Measurements from ENCODE around the gene HOXB3. TPM values are rescaled to one million over a fixed set of nuclear protein-coding genes. Genes with fewer than 3 reads are reported as not detected.

HOXB3 gene
- total and polyA plus RNA-seq, 8 donors: 10.4 to 114 (median 89.4) TPM

- Histone ChIP-seq H3K36me3 (no peaks in the 10 kb centered on the region), H3K27me3 (peaks cover 26 to 92% of the 10 kb centered on the region in 2 donors), H3K4me3 (no peak overlapping the region), H3K27ac (no peak overlapping the region), H3K4me1 (no peaks in the 10 kb centered on the region), H3K9me3 (no peaks in the 10 kb centered on the region)
- no peak for ATAC-seq
- no peak for DNase-seq
- TF ChIP-seq, protein P1, sequence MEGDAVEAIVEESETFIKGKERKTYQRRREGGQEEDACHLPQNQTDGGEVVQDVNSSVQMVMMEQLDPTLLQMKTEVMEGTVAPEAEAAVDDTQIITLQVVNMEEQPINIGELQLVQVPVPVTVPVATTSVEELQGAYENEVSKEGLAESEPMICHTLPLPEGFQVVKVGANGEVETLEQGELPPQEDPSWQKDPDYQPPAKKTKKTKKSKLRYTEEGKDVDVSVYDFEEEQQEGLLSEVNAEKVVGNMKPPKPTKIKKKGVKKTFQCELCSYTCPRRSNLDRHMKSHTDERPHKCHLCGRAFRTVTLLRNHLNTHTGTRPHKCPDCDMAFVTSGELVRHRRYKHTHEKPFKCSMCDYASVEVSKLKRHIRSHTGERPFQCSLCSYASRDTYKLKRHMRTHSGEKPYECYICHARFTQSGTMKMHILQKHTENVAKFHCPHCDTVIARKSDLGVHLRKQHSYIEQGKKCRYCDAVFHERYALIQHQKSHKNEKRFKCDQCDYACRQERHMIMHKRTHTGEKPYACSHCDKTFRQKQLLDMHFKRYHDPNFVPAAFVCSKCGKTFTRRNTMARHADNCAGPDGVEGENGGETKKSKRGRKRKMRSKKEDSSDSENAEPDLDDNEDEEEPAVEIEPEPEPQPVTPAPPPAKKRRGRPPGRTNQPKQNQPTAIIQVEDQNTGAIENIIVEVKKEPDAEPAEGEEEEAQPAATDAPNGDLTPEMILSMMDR (IDR thresholded peaks at IDR 0.05): no peak
- intact Hi-C loops (cut with DNase I): no loop called here
Measured at GRCh38 chr17:48529683-48530009, 60.4 kb downstream of the HOXB3 start.

DNA sequence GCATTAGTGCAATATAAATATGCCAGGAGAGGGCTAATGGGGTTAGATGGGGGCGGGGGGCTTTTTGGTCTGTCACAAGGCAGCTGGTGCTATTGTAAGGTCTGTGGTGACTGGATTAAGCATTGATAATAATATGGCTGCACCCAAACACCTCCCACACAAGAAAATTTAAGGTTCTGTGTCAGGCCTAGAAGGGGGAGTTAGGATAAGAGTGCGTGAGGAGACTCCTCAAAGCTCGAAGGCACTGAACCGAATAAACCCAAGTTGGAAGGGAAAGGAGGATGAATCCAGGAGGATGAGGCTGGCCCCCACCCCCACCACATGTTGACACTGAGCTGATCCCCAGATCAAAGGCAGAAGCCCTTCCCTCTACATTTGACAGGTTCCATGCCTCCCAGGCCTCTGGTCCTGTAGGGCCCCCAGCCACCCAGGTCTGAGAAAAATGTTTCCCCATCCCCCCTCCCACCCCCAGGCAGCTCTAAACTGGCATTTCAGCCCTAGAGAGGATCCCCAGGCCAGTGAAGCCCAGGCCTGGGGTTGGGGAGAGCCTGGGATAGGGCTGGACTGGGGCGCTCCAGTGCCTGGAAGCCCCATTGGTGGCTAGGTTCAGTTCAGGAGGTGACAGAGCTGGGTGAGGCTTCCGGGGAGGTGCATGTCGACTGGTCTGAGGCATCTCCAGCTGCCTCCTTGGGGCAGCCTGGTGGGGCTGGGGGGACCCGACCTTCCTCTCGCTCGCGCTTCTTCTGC lies 60.9 kb downstream of the HOXB3 start:
- intact Hi-C loops (cut with DNase I): no loop called here
- no peak for ATAC-seq
- H3K4me1 ChIP-seq: no peaks in the 10 kb centered on the region
- DNase-seq: peak in 1 of 4 donors; percentile 60
- TF ChIP-seq, protein P1 (IDR thresholded peaks at IDR 0.05): no peak
- peaks cover 26 to 97% of the 10 kb centered on the region in 2 donors for H3K27me3 ChIP-seq
- no peak overlapping the region for H3K4me3 ChIP-seq
- no peaks in the 10 kb centered on the region for H3K9me3 ChIP-seq
- H3K27ac ChIP-seq: no peak overlapping the region
- no peaks in the 10 kb centered on the region for H3K36me3 ChIP-seq

DNA sequence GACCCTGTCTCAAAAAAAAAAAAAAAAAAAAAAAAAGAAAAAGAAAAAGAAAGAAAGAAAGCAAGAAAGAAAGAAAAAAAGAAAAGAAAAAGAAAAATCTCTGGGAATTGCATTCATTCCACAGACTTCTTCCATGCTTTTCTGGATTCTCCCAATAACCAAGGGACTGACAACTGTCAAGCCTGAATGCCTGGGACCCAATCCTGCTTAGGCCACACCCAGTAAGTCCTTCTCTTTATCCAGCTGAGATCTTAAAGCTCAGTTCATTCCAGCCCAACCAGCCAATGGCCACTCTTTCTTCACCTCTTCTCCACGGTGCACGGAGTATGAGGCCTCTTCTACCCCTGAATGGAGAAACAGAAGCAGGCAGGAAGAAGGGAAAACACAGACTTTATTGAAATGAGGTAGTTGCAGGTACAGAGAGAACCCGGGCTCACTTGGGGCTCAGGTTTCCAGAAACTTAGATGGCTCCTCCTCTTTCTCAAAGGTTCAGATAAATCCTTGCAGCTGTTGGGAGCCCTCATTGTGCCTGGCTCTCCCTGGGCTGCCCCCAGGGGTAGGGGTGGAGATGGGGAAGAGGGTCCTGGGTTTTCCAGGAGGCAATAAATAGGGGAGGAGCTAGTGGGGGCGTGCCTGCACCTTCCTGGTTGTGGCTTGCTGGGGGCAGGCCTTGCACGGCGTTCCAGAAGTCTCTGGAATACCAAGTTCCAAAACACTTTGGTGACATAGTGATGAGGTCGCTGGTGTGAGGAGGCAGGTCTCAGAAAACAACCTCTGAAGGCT lies 61.7 kb downstream of the HOXB3 start:
- H3K4me3 ChIP-seq: no peak overlapping the region
- H3K36me3 ChIP-seq: no peaks in the 10 kb centered on the region
- DNase-seq (no peak), ATAC-seq (no peak)
- H3K27ac ChIP-seq: no peak overlapping the region
- H3K27me3 ChIP-seq: peaks cover 26 to 100% of the 10 kb centered on the region in 2 donors
- TF ChIP-seq, protein P1 (IDR thresholded peaks at IDR 0.05): no peak
- no peaks in the 10 kb centered on the region for H3K4me1 ChIP-seq
- intact Hi-C loops (cut with DNase I): no loop called here
- H3K9me3 ChIP-seq: no peaks in the 10 kb centered on the region

DNA sequence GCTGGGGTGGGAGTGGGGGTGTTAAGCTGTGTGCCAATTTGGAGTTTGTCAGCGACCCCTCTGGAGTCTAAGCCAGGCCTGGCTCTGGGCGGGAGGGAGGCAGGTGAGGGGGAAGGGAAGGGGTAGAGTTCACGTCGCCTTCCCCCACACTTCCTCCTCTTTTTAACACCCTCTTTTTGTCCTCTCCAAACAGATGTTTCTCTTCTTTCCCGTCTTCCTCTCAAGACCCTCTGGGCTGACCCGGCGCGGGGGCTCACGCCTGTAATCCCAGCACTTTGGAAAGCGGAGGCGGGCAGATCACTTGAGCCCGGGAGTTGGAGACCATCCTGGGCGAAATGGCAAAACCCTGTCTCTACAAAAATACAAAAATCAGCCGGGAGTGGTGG lies 62.5 kb downstream of the HOXB3 start:
- DNase-seq: peak in 1 of 4 donors; percentile 64
- ATAC-seq: no peak
- no peaks in the 10 kb centered on the region for H3K4me1 ChIP-seq
- H3K4me3 ChIP-seq: no peak overlapping the region
- peaks cover 23 to 95% of the 10 kb centered on the region in 2 donors for H3K27me3 ChIP-seq
- intact Hi-C loops (cut with DNase I): no loop called here
- TF ChIP-seq, protein P1 (IDR thresholded peaks at IDR 0.05): no peak
- H3K36me3 ChIP-seq: no peaks in the 10 kb centered on the region
- no peaks in the 10 kb centered on the region for H3K9me3 ChIP-seq
- H3K27ac ChIP-seq: no peak overlapping the region
